Keratinocyte (primary cell): ENCODE results near the gene TGDS.

Experiments
- CTCF ChIP-seq, 3 experiments: IDR thresholded peaks in 1 of 3; conservative IDR thresholded peaks in 1 of 3; optimal IDR thresholded peaks in 1 of 3; 2 replicates in 2 of 3; 3 replicates in 1 of 3; pipeline versions ENCODE3 to v1.5.1; 2011; ENCODE audit warnings: low read length in 3 of 3, mild to moderate bottlenecking in 3 of 3, moderate library complexity in 2 of 3, control low read depth in 1 of 3, inconsistent platforms in 1 of 3; ENCODE audit not compliant: insufficient read depth in 2 of 3; ENCODE audit errors: extremely low read depth in 1 of 3
- EZH2 ChIP-seq: IDR thresholded peaks from one replicate; pipeline ENCODE4 v1.6.1; 2012; ENCODE audit warnings: inconsistent platforms, mild to moderate bottlenecking, low read length, moderate library complexity

GRCh38 chr13:94583926-94584325, 12.0 kb downstream of the TGDS start:
- no peak for TF ChIP-seq CTCF (optimal IDR thresholded peaks at IDR 0.05 in 1 of 3, IDR thresholded peaks at IDR 0.05 in 1 of 3, conservative IDR thresholded peaks at IDR 0.05 in 1 of 3; ENCODE audit: extremely low read depth in 1 of 3, insufficient read depth in 2 of 3, low read length in 3 of 3)
- TF ChIP-seq EZH2, result no peak
